Nephron (organoid): Measurements from ENCODE around the gene ZNF488.

Experiments
- H3K27ac Mint-ChIP-seq, 3 experiments: 2 replicates each; pipeline ENCODE4 v1.8.0; 2020; ENCODE audit warnings: mixed read lengths in 3 of 3, mild to moderate bottlenecking in 2 of 3, moderate library complexity in 1 of 3
- H3K27me3 Mint-ChIP-seq: 2 replicates; pipeline ENCODE4 v1.8.0; 2021; ENCODE audit warnings: low read depth, mild to moderate bottlenecking, moderate library complexity, mixed read lengths
- H3K36me3 Mint-ChIP-seq: 2 replicates; pipeline ENCODE4 v1.8.0; 2020; ENCODE audit warnings: low read depth, mixed read lengths
- H3K4me1 Mint-ChIP-seq: 2 replicates; pipeline ENCODE4 v1.8.0; 2020; ENCODE audit warnings: mixed read lengths
- H3K4me3 Mint-ChIP-seq, 3 experiments: 2 replicates each; pipeline ENCODE4 v1.8.0; 2020; ENCODE audit warnings: mild to moderate bottlenecking in 3 of 3, mixed read lengths in 3 of 3, moderate library complexity in 2 of 3
- H3K9me3 Mint-ChIP-seq: 2 replicates; pipeline ENCODE4 v1.8.0; 2020; ENCODE audit warnings: mixed read lengths
- CTCF ChIP-seq, 3 experiments: fragments of 200-600 bp; sonication (generic); IDR thresholded peaks; one replicate each; pipeline ENCODE4 v1.5.0; 2021; ENCODE audit warnings: antibody characterized with exemption in 3 of 3; ENCODE audit not compliant: unreplicated experiment in 3 of 3

The ZNF488 gene

GRCh38 chr10:47354900-47355299, 29.2 kb downstream of the ZNF488 start:
- Mint-ChIP-seq H3K4me3 (no peak overlapping the region), H3K27ac (no peak overlapping the region), H3K9me3 (no peaks in the 10 kb centered on the region), H3K36me3 (no peaks in the 10 kb centered on the region), H3K4me1 (no peaks in the 10 kb centered on the region), H3K27me3 (peaks cover 22% of the 10 kb centered on the region)
- TF ChIP-seq CTCF (IDR thresholded peaks at IDR 0.05; ENCODE audit: unreplicated experiment in 3 of 3), result no peak

DNA sequence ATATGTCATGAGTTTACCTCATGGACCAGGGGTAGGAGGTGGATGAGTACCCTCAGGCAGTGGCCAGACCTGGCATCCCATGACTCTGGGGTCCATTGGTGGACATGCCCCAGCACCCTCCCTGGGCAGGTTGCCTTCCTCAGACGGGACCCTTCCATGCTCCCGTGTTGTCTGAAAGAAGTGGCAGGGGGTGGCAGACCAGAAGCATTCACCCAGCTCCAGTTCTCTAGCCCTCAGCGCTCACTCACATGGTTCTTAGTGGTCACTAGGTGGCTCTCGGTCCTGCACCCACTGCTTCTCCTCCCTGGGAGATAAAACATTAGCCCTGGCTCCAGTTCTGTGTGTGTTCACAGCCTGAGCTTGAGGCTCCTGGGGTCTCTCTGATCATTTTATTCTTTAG, 29.9 kb downstream of the ZNF488 start:
- H3K9me3 Mint-ChIP-seq, result no peaks in the 10 kb centered on the region
- H3K4me1 Mint-ChIP-seq, result no peaks in the 10 kb centered on the region
- no peak overlapping the region for H3K27ac Mint-ChIP-seq
- H3K27me3 Mint-ChIP-seq, result peaks cover 22% of the 10 kb centered on the region
- H3K4me3 Mint-ChIP-seq, result no peak overlapping the region
- peak in 2 of 3 experiments; percentile 11 to 19 for TF ChIP-seq CTCF (IDR thresholded peaks at IDR 0.05; ENCODE audit: unreplicated experiment in 3 of 3)
- no peaks in the 10 kb centered on the region for H3K36me3 Mint-ChIP-seq

DNA sequence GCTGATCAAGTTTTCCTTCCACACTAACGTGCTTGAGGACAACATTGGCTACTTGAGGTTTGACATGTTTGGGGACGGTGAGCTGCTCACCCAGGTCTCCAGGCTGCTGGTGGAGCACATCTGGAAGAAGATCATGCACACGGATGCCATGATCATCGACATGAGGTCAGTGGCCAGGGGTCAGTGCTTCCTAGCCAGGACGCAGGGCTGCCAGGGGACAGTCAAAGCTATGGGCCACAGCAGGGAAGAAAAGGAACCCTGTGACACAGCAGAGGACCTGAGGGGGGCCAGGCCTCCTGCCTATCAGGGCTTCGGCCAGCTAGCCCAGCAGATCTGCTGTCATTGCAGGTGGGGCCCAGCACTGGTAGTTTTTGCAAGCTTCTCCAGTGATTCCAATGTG, 30.7 kb downstream of the ZNF488 start:
- no peaks in the 10 kb centered on the region for H3K4me1 Mint-ChIP-seq
- no peak for TF ChIP-seq CTCF (IDR thresholded peaks at IDR 0.05; ENCODE audit: unreplicated experiment in 3 of 3)
- peaks cover 19% of the 10 kb centered on the region for H3K27me3 Mint-ChIP-seq
- H3K4me3 Mint-ChIP-seq, result no peak overlapping the region
- no peak overlapping the region for H3K27ac Mint-ChIP-seq
- H3K36me3 Mint-ChIP-seq, result no peaks in the 10 kb centered on the region
- no peaks in the 10 kb centered on the region for H3K9me3 Mint-ChIP-seq

DNA sequence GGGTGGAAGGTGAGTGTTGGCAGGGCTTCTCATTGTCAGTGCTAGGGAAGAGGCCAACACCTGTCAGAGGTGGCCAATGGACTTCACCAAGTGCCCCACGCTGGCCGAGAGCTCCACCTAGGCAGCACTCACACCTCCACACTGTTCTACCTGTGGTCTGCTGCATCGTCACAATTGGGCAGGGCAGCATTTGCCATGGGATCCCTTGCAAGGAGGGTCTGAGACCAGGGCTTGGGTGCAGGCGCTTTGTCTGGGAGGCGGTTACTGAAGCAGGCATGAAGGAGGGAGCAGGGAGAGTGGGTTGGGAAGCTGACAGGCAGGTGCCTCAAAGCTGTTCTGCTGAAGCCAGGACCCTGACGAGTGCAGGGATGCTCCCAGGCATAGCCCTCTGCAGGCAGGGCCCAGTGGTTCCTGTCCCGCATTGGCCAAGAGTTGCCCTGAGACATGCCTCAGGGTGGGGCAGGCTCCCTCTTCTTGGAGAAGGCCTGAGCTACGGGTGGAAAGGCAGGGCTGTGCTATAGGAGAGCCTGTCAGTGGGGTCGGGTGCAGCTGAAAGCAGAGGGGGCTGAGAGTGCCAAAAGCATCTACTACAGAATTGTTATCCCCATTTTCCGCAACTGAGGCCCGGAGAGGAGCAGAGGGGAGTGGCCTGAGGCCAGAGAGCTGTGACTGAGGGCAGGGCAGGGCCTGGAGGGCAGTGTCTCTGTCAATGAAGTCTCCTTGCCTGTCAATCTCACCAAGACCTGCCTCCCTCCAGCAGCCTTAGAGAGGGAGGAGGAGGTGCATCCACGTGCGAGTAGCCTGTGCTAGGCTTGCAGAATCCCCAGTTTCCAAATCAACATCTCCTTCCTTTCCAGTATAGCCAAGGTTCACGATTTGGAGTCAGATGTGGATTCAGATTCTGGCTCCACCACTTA, 31.9 kb downstream of the ZNF488 start:
- H3K4me3 Mint-ChIP-seq, result no peak overlapping the region

GRCh38 chr10:47350671-47351640, 33.1 kb downstream of the ZNF488 start:
- no peaks in the 10 kb centered on the region for H3K9me3 Mint-ChIP-seq

More for the DNA sequence above, 31.9 kb downstream of the ZNF488 start:
- H3K27me3 Mint-ChIP-seq, result peaks cover 16% of the 10 kb centered on the region
- no peaks in the 10 kb centered on the region for H3K9me3 Mint-ChIP-seq
- H3K27ac Mint-ChIP-seq, result no peak overlapping the region
- H3K4me1 Mint-ChIP-seq, result no peaks in the 10 kb centered on the region
- no peak for TF ChIP-seq CTCF (IDR thresholded peaks at IDR 0.05; ENCODE audit: unreplicated experiment in 3 of 3)
- no peaks in the 10 kb centered on the region for H3K36me3 Mint-ChIP-seq

More at GRCh38 chr10:47350671-47351640, 33.1 kb downstream of the ZNF488 start:
- H3K36me3 Mint-ChIP-seq, result no peaks in the 10 kb centered on the region
- peaks cover 16% of the 10 kb centered on the region for H3K27me3 Mint-ChIP-seq
- H3K4me1 Mint-ChIP-seq, result peaks cover 5% of the 10 kb centered on the region
- H3K4me3 Mint-ChIP-seq, result no peak overlapping the region
- H3K27ac Mint-ChIP-seq, result no peak overlapping the region
- TF ChIP-seq CTCF (IDR thresholded peaks at IDR 0.05; ENCODE audit: unreplicated experiment in 3 of 3), result no peak
